ENCODE data around the gene AK4.

GRCh38 chr1:65165269-65165993 is 17.4 kb downstream of the AK4 start:
- TF ChIP-seq ZNF138 (tag by site-specific recombination; IDR thresholded peaks at IDR 0.05; ENCODE audit: borderline replicate concordance) (no peak), CTCF (tag by site-specific recombination; IDR thresholded peaks at IDR 0.05) (no peak), ZNF324 (tag by site-specific recombination; IDR thresholded peaks at IDR 0.05) (no peak), ZNF830 (tag by site-specific recombination; IDR thresholded peaks at IDR 0.05; ENCODE audit: low read depth) (no peak), PRDM10 (tag by site-specific recombination; IDR thresholded peaks at IDR 0.05) (peak; percentile 88), YY1 (tag by site-specific recombination; IDR thresholded peaks at IDR 0.05) (no peak), ZNF18 (tag by site-specific recombination; IDR thresholded peaks at IDR 0.05) (no peak), TCF7L2 (IDR thresholded peaks at IDR 0.05; ENCODE audit: borderline replicate concordance, low read depth, low read length) (no peak)

Measured in HEK293 (cell line).